NCI-H1436 treated with DMSO at 0.1 percent for 48 hours (cell line): ENCODE measurements around the gene TSNAX.

Experiments used
- DNase-seq: peaks from one replicate; lab custom pipeline; 2025; lab: John Stamatoyannopoulos, UW

Gene TSNAX

GRCh38 chr1:231518485-231519034, 9.9 kb upstream of the TSNAX start:
- DNase-seq: no peak

- no peak for DNase-seq
These were observed 9.3 kb upstream of the TSNAX start for GRCh38 chr1:231519166-231519565.

GRCh38 chr1:231522038-231522437, 6.4 kb upstream of the TSNAX start:
- no peak for DNase-seq

GRCh38 chr1:231522931-231523642, 5.4 kb upstream of the TSNAX start:
- no peak for DNase-seq

- no peak for DNase-seq
These were observed 4.7 kb upstream of the TSNAX start for GRCh38 chr1:231523816-231524215.

GRCh38 chr1:231526536-231526935, 1.9 kb upstream of the TSNAX start:
- no peak for DNase-seq

GRCh38 chr1:231527586-231528171, 790 bp upstream of the TSNAX start:
- DNase-seq: no peak

- DNase-seq: no peak
These were observed 4.8 kb downstream of the TSNAX start for GRCh38 chr1:231533240-231533639.

GRCh38 chr1:231534703-231535159, 6.3 kb downstream of the TSNAX start:
- DNase-seq: no peak

- no peak for DNase-seq
These were observed 7.6 kb downstream of the TSNAX start for GRCh38 chr1:231536099-231536498.

- DNase-seq: no peak
These were observed 12.4 kb downstream of the TSNAX start for GRCh38 chr1:231540847-231541246.

- DNase-seq: no peak
These were observed 13.4 kb downstream of the TSNAX start for GRCh38 chr1:231541842-231542241.

GRCh38 chr1:231544943-231545592, 16.6 kb downstream of the TSNAX start:
- no peak for DNase-seq

- DNase-seq: no peak
These were observed 18.2 kb downstream of the TSNAX start for GRCh38 chr1:231546693-231547092.

GRCh38 chr1:231549733-231550447, 21.4 kb downstream of the TSNAX start:
- no peak for DNase-seq

- no peak for DNase-seq
These were observed 21.9 kb downstream of the TSNAX start for GRCh38 chr1:231550448-231550781.

GRCh38 chr1:231553320-231553719, 24.9 kb downstream of the TSNAX start:
- DNase-seq: no peak

- DNase-seq: no peak
These were observed 26.5 kb downstream of the TSNAX start for GRCh38 chr1:231554969-231555368.

GRCh38 chr1:231557411-231557810, 28.9 kb downstream of the TSNAX start:
- no peak for DNase-seq

- DNase-seq: no peak
These were observed 29.6 kb downstream of the TSNAX start for GRCh38 chr1:231557898-231558707.

- DNase-seq: no peak
These were observed 30.3 kb downstream of the TSNAX start for GRCh38 chr1:231558708-231559185.
